ENCODE data around the gene GASK1A.

The GASK1A gene

DNA sequence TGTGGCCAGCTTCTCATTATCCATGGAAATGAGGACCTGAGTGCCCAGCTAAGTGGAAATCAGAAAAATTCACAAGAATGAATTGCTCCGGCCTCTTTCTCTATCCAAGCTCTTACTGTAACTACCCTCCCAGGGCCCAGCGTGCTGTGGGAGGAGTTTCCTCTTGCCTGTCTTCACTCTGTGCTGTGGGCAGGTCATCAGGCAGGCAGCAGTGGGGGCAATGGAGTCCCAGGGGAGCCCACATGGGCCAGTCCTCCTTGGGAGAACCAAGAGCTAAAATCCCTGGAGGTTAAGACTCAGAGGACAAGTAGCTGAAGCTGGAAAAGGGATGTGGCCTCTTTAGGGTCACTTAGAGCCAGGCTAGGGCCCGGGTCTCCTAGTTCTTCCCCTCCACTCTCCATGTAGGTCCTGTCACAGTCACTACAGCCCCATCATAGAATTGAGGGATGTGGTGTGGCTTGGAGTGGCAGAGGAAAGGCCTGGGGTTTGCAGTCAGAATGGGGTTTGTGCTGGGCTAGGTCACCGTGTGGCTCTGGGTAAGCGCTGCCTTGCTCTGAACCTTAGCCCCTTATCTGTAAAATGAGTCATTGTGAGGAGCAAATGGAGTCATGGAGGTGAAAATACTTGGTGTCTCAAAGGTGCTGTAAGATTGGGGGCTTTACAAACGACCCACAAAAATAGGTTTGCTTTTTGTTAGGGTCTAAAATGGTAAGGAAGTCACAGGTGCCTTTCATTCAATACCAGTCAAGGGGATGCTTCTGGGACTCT is 3.7 kb downstream of the GASK1A start:
- no peak overlapping the region for H3K4me3 ChIP-seq (ENCODE audit: low read depth, low read length)
- TF ChIP-seq, protein P1, sequence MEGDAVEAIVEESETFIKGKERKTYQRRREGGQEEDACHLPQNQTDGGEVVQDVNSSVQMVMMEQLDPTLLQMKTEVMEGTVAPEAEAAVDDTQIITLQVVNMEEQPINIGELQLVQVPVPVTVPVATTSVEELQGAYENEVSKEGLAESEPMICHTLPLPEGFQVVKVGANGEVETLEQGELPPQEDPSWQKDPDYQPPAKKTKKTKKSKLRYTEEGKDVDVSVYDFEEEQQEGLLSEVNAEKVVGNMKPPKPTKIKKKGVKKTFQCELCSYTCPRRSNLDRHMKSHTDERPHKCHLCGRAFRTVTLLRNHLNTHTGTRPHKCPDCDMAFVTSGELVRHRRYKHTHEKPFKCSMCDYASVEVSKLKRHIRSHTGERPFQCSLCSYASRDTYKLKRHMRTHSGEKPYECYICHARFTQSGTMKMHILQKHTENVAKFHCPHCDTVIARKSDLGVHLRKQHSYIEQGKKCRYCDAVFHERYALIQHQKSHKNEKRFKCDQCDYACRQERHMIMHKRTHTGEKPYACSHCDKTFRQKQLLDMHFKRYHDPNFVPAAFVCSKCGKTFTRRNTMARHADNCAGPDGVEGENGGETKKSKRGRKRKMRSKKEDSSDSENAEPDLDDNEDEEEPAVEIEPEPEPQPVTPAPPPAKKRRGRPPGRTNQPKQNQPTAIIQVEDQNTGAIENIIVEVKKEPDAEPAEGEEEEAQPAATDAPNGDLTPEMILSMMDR (IDR thresholded peaks at IDR 0.05; ENCODE audit: low read depth, low read length): no peak

DNA sequence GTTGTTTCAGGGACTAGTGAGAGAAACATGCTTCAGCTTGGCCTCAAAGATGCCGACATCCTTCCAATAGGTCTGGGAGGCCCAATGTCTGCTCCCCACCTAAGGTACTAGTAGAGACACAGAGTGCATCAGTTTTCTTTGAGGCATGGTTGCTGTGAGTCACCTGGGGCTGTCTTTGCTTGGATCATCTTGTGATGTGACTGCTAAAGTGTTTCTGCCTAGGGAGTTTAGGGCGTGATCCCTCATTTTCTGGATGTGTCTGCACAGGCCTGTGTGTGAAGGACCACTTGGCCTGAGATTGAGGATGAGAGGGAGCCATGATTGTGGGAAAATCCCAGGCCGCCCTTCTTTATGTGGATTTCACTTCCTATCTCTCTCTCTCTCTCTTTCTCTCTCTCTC is 4.8 kb downstream of the GASK1A start:
- TF ChIP-seq, protein P1 (IDR thresholded peaks at IDR 0.05; ENCODE audit: low read depth, low read length): no peak

DNA sequence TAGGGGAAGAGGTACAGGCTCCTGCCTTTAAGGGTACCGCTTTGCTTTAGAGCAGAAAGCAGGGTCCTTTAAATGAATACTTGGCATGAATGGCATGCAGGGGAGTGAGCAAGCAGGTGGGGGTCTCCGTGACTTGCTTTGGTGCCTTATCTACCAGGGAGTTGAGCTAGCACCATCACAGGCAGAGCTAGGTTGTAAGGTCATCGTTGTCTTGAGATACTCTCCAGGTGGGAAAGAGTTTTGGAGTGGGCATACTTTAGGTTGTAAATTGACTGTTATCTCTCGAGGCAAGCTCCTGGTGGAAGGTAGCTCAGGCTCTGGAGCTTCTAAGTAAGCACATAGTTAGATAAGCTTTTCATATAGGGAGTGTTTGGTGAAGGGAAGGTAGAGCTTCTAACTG is 5.6 kb downstream of the GASK1A start:
- no peak overlapping the region for H3K4me3 ChIP-seq (ENCODE audit: low read depth, low read length)
- TF ChIP-seq, protein P1 (IDR thresholded peaks at IDR 0.05; ENCODE audit: low read depth, low read length): no peak

More for the DNA sequence above, 4.8 kb downstream of the GASK1A start:
- no peak overlapping the region for H3K4me3 ChIP-seq (ENCODE audit: low read depth, low read length)

DNA sequence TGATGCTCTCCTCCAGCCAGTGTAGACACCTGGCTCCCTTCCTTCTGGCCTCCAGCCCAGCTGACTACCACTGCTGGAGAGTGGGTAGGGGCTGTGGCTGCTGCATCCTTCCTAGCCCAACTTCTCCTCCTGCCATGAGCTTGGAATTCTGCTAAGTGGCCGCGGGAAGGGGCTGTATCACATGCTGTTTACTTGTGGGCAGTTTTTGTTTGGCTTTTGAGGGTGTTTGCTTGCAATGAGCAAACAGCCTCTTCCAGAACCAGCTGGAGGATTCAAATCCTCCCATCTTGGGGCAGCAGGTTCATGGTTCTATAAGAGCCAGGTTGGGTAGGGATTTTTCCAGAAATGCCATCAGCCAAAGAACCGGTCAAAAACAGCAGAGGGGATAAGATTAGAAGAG is 9.0 kb downstream of the GASK1A start:
- H3K4me3 ChIP-seq (ENCODE audit: low read depth, low read length): no peak overlapping the region
- TF ChIP-seq, protein P1 (IDR thresholded peaks at IDR 0.05; ENCODE audit: low read depth, low read length): no peak

DNA sequence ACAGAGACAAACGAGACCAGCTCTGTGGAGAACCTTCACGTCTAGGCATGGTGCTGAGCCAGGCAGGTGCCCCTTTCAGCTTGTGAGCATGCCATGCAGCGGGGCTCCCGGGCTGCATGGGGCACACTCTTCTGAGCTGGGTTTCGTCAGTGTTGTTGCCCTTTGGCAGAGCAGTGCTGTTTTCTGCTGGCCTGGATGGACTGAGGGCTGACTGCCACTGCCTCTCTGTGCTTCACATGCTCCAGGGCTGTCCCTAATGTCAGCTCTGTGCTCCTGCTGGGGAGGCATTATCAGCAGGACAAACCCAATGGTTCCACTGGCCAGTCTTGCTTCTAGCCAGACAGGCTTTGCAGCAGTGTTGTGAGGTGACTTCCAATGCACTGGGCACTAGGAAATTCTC is 9.5 kb downstream of the GASK1A start:
- TF ChIP-seq, protein P1 (IDR thresholded peaks at IDR 0.05; ENCODE audit: low read depth, low read length): no peak

DNA sequence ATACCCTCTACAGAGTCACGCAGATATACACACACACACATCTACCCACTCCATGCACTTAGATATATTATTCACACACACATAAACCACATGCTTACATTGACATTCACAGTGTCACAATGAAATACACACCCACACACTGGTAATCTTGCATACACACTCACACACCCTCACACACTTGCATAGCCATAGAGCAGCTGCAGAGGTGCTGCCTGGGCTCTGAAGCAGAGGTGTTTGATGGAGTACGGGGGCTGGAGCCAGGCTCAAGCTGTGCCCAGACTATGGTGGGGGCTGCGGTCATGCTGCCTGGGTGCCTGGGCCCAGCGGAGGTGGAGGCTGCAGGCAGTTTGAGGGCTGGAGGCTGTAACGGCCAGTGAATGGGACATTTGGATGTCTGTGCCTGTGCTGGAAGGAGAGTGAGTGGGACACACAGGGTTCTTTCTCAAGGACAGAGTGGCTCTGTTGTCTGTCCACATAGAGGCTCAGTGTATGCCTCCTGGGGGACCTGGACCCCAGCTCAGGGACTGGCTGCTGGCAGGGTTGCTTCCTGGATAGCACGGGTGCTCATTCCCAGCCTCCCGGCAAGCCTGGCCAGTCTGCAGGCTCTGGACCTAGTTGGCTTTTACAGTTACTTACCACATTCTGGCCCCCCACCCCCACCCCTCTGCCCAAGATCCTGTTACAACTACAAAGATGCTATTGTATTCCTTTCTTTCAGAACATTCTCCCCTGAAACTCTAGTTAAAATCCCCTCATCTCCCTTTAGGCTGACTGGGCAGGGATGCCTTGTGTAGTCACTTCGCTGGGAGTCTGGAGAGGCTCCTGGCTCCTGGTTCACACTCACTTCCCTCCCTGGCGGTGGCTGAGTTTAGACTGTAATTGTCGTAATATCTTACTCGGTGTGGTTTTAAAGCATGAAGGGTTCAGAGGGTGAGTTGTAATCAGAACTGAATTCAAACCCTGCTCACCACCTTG is 12.5 kb downstream of the GASK1A start:
- TF ChIP-seq, protein P1 (IDR thresholded peaks at IDR 0.05; ENCODE audit: low read depth, low read length): no peak
- no peak overlapping the region for H3K4me3 ChIP-seq (ENCODE audit: low read depth, low read length)

More for the DNA sequence above, 9.5 kb downstream of the GASK1A start:
- no peak overlapping the region for H3K4me3 ChIP-seq (ENCODE audit: low read depth, low read length)

Data from WI38 (cell line).